Middle frontal gyrus (tissue), 1 donor: ENCODE results near the gene GTF2A1L.
"Not testable (repeated sequence)": the region's sequence is repeated elsewhere in the genome, so short reads cannot be mapped to it uniquely, and the experiment has no call there.

Experiments
- DNase-seq: peaks from one replicate; pipeline ENCODE4 v3.0.0-alpha.2; 2015; ENCODE audit warnings: low spot score; ENCODE audit errors: extremely low spot score

GTF2A1L gene

DNA sequence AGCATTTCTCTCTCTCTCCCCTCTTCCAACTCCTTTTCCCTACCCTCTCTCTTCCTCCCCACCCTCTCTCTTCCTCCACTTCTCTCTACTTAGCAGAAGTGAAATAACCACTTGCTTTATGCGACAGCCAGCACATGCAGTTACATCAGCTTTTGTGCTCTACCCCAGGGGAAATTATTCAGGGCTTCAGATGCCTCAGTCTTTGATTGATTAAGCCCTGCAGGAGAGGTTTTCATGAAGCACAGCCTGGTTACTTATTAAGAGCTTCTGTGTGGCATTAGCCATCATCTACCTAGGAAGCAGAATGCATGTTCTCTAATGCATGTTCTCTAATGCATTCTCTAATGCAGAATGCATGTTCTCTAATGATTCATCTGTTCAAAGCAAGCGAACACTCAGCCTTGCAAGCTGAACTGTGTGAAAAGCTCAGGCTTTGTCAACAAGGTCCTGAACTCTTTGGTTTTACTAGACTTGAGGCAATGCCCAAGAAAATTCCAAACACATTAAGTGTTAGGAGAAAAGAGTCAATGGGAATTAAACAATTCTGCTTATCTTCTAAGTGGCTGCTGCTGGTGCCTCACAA is 81.8 kb downstream of the GTF2A1L start:
- DNase-seq: no peak

DNA sequence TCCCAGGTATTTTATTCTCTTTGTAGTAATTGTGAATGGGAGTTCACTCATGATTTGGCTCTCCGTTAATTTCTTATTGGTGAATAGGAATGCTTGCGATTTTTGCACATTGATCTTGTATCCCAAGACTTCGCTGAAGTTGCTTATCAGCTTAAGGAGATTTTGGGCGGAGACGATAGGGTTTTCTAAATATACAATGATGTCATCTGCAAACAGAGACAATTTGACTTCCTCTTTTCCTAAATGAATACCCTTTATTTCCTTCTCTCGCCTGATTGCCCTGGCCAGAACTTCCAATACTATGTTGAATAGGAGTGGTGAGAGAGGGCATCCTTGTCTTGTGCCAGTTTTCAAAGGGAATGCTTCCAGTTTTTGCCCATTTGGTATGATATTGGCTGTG is 86.0 kb downstream of the GTF2A1L start:
- not testable (repeated sequence) for DNase-seq

DNA sequence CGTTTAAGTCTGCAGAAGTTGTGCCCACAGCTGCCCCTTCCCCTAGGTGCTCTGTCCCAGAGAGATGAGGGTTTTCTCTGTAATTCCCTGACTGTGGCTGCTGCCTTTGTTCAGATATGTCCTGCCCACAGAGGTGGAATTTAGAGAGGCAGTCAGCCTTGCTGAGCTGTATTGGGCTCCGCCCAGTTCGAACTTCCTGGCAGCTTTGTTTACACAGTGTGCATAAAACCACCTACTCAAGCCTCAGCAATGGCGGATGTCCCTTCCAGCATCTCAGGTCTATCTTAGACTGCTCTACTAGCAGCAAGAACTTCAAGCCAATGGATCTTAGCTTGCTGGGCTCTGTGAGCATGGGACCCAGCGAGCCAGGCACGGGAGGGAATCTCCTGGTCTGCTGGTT is 89.8 kb downstream of the GTF2A1L start:
- no peak for DNase-seq

DNA sequence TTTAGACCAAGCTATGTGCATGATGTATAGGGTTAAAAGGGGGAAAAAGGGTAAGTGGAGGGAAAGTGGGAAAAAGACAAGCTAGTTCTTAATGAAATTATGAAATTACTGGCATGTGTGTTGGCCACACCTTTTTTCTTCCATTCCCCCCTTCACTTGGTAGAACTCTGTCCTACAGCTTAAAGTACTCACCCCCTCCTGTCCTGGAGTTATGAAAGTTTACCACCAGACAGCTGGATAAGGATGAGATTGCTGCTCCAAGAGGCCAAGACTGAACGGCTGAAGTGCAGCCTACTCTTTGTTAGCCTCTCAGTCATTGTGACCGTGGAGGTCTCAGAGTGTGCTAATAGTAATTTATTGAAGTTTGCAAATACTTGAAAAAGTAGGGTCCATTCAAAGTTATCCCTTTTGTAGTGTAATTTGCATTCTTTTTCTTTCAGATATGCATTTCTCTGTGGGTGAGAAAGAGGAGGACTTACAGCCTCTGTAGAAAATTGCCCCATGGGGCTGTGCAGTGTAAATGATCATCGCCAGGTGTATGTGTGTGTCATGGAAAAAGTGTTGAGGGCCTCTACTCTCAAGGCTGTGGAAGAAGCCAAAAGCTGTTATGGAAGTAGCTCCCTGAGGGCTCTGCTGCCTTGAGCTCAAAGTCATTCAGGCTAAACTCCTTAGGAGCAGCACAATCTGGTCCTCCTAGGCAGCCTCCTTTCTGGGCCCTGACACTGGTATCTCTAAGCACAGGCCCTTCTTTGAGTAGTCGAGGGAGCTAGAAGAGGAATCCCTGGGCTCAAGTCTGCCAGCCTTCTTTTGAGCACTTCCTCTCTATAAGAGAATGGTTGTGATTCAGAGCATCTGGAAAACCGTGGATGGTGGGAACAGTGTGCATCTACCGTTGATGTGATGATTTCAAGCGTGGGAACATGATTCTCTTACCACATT is 91.7 kb downstream of the GTF2A1L start:
- no peak for DNase-seq

DNA sequence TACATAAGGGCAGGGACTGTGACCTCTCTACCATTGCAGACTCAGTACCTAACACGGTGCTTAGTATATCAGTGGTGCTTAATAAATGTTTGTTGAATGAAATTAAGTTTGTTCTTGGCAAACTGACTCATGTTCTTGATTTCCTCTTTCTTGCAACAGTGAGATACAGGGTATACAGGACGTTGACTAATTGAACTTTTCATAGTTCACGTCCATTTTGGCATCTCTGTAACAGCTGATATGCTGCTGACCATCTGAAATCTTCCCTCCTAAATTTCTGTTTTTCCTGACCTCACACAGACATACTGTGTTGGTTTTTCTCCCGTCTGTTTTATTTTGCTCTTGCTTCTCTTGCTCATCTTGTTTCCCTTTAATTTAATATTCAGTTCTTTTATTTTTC is 93.7 kb downstream of the GTF2A1L start:
- no peak for DNase-seq

DNA sequence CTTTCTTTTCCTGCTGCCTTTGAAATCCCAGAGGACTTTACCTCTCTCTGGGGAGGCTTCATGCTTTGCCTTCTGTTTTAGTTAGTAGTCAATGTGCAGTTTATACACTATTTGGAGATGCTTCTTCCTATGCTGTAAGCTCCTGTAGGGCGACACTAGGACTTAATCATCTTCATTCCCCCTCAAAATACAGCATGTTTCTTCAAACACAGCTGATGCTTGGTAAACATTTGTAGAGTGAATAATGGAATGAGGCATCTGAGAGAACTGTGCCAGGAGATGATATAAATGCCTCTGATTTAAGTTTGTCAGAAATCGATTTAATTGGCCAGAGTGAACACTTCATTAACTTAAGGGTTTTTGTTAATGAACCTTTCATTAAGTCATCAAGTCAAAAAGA is 94.5 kb downstream of the GTF2A1L start:
- no peak for DNase-seq

DNA sequence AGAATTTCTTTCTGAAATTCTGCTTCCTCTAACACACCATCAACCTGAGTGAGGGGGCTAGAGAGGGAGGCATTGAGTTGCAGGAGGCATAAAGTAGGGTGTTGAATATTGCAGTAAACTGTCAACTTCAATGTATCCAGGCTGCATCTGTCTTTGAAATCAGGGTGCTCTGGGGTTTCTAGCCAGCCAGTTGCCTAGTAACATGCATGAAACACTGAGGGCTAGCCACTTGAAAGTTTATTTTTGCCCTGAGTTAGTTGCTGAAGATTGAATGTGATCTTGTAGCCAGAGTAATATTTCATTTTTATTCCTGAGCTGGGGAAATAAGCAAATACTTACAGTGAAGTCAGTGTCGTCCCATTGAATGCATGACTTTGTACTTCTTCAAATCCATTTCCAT is 96.0 kb downstream of the GTF2A1L start:
- no peak for DNase-seq

DNA sequence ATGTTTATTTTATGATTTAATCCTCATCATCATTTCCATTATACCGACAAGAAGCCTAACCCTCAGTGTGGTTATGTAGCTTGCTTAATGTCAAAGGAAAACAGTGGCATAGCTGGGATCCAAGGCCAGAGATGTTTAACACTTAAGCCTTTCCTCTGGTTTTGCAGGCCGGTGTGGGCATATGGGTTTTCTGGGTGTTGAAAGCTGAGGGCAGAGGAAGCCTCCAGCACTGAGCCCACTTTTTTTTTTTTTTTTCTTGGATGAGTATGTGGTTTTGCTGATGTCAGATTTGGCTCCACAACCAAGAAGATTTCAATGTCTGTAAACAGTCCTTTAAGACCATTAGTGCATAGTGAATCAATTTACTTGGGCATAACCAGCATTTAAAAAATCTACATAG is 96.6 kb downstream of the GTF2A1L start:
- no peak for DNase-seq

DNA sequence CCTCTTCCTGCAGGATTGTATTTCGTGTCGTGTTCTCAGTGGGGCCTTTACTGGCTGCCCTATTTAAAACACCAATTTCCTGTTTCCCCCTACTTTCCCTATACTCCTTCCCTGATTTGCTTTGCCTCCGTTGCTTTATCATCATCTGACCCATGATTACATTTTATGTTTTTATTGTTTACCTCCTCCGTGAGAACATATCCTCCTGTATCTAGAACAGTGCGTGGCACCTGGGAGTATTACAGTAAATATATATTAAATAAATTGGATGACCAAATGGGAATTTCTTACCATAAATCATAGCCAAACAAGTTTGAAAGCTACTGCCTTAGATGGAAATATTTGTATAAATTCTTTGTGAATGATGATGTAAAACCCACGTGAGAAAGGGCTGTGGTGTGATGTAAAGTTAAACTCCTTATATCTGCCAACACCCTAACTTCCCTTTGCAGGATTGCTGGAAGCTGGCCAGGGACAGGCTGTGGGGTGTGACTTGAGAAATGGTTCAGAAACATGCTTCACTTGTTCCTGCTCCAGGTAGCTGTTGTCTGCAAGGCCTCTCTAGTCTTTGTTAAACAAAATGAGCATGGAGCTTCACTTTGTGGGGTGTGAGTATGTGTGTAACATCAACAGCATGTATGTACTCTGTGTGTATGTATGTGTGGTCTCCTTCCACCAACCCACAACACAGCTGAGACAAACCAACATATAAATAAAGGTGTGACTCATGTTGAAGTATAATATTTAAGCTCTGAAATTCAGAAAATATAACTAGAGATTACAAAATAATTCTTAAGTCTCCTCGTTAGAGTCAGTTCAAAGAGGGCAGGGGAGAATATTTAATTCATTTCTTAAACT is 97.6 kb downstream of the GTF2A1L start:
- DNase-seq: no peak

DNA sequence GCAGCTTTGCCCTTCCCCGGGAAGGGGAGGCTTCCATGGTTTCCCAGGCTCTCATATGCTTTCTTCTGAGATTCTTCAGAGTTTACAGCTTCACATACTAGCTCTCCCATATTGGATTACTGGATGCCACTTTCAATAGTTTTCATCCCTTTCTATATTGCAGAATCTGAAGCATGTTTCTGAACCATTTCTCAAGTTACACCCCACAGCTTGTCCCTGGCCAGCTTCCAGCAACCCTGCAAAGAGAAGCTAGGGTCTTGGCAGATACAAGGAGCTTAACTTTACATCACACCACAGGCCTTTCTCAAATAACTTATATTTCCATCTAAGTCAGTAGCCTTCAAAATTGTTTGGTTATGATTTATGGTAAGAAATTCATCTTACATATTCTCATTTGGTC is 98.3 kb downstream of the GTF2A1L start:
- no peak for DNase-seq

DNA sequence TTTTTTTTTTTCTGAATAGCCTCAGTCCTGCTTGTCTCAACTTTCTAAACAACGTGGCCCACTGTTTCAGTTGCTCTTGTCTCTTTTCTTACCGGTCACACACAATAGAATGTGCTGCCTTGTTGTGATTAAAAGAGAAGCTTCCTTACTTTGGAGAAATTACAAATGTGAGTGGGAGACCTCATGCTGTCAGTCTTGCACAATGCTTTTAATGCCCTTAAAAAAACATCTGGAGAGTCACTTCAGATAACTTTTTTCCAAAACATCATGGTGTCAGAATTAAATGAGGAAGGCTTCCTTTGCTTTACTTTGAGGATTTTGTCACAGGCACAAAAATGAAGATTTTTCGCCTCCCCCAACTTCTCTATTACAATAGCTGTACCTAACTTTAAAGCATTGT is 100.2 kb downstream of the GTF2A1L start:
- DNase-seq: no peak

DNA sequence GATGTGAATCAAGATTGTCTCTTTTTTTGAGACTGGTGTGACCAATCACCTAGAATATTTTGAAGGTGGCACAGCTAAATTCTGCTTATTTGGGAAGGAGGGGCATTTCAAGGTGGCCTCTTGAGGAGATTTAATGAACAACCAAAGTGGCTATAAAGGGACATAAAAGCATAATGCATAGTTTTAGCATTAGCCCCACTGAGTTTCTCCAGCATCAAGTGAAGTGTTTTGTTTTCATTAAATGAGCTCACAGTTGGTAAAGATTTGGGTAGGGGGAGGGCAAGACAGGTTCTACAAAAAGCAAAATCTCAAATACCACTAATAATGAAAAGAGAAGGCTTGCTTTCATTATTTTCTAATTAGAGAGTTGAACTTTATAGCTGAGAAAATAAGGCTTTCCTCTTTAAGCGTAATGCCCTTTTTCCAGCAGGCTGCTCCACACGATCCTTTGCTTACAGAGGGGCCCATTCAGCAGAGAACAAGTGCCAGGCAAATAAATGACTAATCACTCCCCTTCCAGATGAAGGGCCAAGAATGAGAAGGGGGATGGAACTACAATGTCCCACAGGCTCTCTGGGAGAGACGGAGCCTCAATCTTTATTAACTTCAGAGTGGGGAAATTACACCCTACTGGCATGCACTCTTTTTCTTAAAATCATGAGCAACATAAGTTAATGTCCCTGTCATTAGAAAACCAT is 102.0 kb downstream of the GTF2A1L start:
- DNase-seq: no peak

DNA sequence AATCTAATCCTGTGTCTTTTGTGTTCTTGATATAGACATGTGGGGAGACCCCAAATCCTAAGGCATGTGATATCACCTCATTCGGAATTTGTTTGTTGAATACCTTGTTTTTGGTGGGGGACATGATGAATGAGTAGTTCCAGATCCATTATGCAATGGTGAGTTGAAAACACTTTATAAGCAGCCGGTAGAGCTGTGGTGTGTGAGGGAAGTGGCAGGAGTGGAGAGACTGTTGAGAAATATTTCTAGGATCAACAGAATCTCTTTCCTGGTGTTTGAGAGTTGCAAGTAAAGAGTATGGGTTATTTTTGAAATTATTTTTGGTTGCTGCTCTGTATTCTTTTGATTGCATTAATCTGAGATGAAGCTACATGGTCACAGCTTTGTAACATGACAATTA is 103.5 kb downstream of the GTF2A1L start:
- DNase-seq: no peak

DNA sequence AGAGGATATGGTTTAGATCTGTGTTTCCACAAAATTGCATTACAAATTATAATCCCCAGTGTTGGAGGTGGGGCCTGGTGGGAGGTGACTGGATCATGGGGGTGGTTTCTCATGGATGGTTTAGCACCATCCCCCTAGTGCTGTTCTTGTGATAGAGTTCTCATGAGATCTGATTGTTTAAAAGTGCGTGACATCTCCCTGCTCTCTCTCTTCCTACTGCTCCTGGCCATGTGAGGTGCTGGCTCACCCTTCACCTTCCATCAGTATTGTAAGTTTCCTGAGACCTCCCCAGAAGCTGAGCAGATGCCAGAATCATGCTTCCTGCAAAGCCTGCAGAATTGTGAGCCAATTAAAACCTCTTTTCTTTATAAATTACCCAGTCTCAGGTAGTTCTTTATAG is 104.7 kb downstream of the GTF2A1L start:
- DNase-seq: no peak

DNA sequence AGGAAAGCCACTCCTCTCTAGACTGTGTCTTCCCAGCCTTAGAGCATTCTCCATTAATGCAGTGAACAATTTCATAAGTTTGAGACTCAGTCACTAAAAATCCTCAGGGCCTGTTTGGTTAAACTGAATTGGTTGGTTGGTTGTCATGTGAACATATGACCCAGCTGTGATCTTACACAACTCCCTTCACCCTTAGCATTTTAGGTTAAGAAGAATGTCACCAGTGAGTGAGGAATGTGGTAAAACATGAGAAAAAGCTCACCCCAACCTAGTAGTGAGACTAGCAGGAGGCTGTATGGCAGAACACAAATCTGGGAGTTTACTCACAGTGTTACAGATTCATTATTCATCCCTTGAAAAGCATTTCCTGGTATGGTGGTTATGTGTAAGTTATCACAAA is 105.5 kb downstream of the GTF2A1L start:
- DNase-seq: no peak

DNA sequence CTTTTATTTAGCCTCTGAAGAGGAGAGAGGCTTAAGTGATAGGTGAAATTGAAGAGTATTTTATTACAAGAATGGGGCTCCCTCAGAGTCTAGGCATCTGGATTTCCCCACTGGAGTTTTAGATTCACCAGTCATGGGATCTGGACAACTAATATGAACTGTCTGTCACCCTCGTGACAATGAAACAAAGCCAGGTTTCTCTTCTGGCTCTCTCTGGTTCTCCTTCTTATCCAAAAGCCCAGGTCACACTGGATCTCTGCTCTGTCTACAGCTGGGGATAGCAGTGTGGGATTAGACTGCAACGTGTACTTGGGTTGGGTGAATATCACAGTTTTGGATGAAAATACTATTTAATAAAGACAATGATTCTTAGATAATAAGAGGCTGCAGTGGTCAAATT is 106.6 kb downstream of the GTF2A1L start:
- no peak for DNase-seq

DNA sequence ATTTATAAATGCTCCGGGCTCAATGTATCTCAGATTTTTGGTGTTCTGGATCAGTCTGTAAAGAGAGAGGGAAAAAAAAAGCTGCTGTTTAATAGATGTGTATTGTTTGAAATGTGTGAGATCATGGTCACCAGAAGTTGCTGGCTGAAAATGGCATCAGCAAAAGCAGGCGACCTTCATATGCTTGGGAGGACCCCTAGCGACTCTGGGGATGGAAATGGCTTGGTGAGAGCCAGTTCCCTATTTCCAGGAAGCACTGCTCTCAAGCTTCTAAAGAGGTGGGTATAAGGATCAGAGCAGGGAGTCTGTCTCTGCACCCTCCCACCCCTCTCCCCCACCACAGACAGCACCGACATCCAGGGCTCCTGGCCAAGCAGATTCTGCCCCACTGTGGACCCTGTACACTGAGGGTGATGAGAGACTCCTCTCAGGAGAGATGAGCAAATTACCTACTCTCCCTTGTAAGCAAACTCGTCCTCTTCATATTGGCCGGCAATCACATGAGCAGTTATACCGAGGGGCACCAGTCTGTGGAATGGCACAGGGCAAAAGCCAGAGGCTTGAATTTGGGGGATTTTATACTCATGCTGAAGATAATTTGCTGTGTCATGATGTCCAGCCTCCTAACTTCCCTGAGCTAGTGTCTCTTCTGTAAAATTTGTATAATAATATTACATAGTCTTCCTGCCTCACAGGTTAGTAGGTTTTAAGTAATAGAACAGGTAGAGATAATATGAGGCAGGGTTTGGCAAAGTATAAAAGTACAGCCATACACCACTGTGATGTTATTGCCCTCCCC is 108.2 kb downstream of the GTF2A1L start:
- DNase-seq: no peak

DNA sequence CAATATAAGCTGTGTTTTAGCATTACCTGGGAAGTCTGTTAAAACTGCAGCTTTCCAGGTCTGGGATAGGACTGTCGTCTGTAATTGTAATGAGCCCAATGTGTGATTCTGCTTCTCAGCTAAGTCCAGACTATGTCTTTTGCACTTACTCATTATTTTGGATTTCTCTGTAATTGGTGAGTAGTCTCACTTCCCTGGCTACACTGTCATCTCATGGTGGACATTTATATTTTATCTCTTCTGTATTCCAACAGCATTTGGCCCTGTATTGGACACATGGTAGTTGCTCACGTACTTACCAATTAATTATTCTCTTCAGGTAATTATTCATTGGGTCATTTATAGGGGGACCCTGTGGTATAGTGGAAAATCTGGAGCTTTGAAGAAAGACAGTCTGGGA is 109.9 kb downstream of the GTF2A1L start:
- no peak for DNase-seq

DNA sequence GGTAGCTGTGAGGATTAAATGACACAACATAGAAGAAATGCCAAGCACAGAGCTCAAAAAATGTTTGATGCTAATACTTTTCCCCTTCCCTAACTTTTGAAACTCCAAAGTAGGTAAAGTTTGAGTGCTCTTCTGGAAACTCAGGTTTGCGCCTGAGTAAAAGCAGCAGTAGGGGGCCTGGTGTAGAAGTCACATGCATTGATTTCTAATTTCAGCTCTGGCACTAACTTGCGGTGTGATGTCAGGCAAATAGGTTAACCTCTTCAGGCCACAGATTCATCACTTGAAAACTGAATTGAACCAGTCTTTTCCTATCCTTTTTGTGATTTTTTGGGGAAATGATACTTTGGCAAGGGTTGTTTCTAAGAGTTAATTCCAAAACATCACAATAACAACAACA is 110.6 kb downstream of the GTF2A1L start:
- DNase-seq: no peak

DNA sequence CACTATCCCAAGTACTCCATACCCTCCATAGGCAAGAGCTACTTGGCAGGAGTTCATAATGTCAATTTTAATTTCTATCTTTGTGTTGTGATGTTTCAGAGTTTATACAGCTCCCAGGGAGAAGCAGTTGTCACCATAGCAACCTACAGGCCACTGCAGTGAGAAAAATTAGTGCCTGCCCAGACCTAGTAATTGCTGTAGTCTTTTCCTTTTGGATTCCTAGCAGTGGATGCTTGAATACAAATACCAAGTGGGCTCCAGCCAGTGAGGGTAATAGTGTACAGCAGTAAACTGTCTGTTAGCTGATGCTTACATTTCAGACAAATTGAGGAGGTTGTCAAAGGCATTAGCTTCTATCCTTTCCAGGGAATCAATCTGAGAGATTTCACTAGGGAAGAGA is 111.2 kb downstream of the GTF2A1L start:
- no peak for DNase-seq
